Dedifferentiated amniotic fluid mesenchymal stem cell (primary cell): Measurements from ENCODE around the gene CCDC201.
A peak's percentile ranks its signal among the peaks of the same experiment; 100 is the strongest.

Experiments used
- DNase-seq: peaks from one replicate; pipeline ENCODE4 v3.0.0-alpha.2; 2016; ENCODE audit errors: extremely low spot score

The CCDC201 gene, protein sequence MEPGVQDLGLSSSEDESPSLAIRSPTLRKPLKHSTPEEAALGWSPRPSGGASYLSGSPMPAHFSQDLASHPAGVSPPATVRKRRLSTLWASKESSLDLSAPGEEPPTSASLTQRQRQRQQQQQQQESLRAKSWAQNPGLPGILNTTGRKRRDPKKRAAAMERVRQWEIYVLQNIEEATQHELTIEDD

DNA sequence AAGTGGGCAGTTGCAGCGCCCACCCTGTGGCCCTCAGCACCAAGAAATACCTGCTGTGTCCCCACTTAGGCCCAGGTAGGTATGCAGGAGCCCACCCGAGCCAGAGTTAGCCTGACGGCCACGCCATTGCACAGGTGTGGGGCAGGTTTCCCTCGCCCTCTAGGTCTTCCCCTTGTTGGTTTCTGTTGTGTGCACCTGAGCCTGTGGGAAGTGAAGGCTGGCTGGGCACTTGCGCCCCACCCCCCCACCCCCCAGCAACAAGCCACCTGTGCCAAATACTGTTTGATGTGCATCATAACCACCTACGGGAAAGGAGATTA lies at the start of gene CCDC201:
TSS of gene CCDC201 (minus strand) at position 48 of the 320 bp plus-strand sequence. CDS start 75 bp downstream, outside the sequence.
- no peak for DNase-seq

DNA sequence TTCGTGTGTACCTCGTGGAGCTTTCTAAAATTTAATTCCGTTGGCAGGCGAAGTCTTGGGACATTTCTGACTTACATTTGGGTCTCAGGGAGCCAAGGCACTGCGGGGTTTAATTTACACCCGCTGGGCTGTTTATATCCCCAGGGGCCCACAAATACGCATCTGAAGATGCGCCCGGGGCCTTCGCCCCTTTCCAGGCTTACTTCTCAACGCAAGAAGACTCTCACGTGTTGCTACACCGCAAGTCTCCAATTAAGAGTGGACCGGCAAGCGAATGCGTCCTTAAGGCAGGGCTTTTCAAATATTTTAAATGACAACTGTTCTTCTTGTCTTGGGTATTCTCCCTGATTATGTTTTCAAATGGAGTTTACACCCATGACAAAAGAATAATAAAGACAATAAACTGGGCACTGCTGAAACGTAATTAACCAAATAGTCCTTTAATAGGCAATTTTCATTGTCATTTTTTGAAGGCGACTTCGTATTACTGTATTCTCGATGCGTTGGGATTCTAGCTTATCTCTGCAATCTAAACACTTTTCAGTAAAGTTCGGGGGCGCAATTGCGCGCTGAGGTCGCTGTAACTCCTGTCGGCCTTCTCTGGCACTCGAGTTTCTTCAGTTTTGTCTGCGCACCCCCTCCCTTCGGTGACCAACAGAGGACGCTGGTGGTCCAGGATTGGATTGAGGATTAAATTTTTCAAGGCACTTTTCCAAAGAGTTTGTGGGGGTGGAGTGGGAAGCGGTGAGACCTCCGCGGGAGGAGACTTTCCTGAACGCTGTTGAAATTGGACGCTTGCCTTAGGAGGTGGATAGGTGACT lies 49.0 kb upstream of the CCDC201 start:
- peak; percentile 65 for DNase-seq

- no peak for DNase-seq
Measured at GRCh38 chr7:45921381-45921698, 48.5 kb upstream of the CCDC201 start.

- peak; percentile 17 for DNase-seq
Measured at GRCh38 chr7:45920502-45921380, 47.9 kb upstream of the CCDC201 start, which contains the start of gene IGFBP3. Gene IGFBP3, minus strand, starts transcription at chr7:45921272. Its CDS starts 132 bp downstream, at chr7:45921140.

GRCh38 chr7:45919993-45920459 lies 47.1 kb upstream of the CCDC201 start:
- no peak for DNase-seq

DNA sequence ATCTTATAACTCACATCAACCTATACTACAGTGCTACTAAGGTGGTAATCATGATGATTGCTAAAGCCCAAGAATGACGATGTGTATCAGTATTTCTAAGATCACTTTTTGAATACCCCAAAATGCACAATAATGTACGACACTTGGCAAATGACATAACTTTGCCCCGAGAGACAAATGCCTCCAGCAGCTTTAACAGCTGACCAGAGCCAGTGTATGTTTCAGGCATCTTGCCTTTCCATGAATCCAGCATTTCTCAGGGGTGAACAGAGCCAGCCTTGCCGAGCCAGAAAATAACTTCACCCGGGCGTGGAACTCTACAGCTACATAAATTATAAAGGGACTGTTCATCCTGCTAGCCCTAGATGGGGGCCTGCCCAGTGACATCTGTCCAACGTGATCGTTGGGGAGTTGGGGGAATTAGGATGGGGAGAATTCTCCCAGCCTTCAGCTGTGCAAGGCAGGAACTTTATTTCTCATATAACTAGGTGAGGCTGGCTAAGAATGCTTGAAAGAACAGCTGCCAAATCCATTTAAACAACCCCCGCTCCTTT lies 46.4 kb upstream of the CCDC201 start:
- no peak for DNase-seq

DNA sequence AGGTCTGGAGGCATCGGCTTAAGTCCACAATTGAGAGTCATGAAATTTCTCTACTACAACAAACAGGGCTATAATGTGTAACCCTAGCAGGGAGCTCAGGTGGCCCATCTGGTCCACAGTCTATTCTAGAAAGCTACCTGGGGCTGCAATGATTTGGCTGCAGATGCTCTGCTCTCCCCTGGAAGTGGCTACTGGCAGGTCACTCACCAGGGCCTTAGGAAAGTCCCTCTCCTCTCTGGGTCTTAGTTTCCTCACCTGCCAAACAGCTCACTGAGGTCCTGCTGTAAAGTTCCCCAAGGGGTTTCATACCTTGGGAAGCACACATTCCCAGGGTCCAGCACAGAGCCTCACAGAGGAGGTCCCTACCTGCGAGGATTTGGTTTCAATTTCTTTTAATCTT lies 45.7 kb upstream of the CCDC201 start:
- no peak for DNase-seq

GRCh38 chr7:45917658-45918057 lies 44.8 kb upstream of the CCDC201 start:
- peak; percentile 70 for DNase-seq

DNA sequence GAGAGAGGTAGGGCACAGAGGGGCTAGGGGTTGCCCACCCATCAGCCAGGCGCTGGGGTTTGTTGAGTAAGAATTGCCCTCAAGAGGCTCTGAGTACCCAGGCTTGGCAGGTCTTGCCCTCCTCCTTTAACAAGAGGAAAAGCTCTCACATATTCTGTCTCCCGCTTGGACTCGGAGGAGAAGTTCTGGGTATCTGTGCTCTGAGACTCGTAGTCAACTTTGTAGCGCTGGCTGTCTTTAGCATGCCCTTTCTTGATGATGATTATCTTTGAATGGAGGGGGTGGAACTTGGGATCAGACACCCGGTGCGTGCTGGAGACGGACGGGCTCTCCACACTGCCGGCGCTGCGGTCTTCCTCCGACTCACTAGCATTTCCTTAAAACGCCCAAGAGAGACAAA lies 44.2 kb upstream of the CCDC201 start:
- DNase-seq: no peak

GRCh38 chr7:45915606-45916005 lies 42.7 kb upstream of the CCDC201 start:
- no peak for DNase-seq

DNA sequence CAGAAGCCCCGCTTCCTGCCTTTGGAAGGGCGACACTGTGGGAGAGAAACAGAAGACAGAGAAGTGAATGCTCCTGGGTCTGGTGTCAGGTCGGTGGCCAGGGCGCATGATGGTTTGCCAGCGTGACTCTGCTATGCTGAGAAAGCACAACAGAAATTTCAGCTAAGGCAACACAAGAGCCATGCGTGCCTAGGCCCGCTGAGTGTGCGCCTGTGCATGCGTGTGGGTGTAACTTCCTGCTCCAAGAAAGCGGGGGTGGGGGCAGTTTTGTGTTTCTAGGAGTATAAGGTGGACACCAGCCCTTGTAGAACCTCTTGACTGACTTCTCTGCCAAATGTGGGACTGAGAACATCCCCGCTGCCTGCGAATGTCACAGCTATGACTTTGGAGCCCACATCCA lies 42.0 kb upstream of the CCDC201 start:
- DNase-seq: no peak

GRCh38 chr7:45912972-45913371 lies 40.1 kb upstream of the CCDC201 start:
- no peak for DNase-seq

DNA sequence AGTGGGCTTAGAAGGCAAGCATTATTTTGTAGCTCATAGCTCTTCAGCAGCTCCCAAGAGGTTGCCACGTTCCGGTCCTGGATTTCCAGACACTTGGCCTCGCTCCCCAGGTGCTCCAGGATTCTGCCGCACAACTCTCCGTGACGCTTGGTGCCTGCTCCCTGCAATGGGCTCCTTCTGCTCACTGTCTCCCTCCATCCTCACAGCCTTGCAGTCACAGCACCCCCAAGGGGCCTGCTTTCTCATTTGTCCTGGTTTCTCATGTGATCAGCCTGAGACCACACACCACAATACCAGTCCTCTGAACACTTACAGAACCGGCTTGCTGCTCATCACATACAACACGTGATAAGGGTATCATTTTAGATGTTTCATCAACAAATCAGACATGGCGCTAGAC lies 38.4 kb upstream of the CCDC201 start:
- no peak for DNase-seq

GRCh38 chr7:45910855-45911254 lies 38.0 kb upstream of the CCDC201 start:
- DNase-seq: no peak

DNA sequence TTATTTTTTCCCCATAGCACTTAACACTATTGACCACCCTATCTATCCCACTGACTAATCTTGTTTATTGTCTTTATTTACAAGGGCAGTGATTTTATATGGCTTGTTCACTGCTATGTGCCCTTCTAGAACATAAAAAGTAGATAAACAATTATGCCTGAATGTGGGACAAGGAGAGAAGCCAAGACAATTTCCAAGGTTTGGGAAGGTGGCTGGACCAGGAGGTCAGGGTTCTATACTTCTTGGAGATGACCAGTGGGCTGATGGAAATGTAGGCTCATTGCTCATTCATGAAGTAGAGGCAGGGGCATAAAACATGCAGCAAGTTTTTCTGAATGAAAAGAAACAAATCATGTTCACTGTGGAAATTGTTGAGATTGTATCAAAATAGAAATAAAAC lies 36.7 kb upstream of the CCDC201 start:
- no peak for DNase-seq

- DNase-seq: no peak
Measured at GRCh38 chr7:45902820-45903219, 29.9 kb upstream of the CCDC201 start.

GRCh38 chr7:45901566-45901965 lies 28.7 kb upstream of the CCDC201 start:
- no peak for DNase-seq

DNA sequence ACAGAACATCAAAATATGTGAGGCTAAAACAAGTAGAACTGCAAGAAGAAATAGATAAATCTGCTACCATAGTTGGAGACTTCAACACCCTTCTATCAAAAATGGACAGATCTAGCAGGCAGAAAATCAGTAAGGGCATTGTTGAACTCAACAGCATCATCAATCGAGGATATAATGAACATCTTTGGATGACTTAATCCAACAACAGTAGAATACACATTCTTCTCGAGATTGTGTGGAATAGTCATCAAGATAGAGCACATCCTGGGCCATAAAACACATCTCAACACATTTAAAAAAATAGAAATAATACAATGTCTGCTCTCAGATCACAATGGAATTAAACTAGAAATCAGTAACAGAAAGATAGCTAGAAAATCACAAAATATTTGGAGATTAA lies 25.3 kb upstream of the CCDC201 start:
- DNase-seq: no peak

DNA sequence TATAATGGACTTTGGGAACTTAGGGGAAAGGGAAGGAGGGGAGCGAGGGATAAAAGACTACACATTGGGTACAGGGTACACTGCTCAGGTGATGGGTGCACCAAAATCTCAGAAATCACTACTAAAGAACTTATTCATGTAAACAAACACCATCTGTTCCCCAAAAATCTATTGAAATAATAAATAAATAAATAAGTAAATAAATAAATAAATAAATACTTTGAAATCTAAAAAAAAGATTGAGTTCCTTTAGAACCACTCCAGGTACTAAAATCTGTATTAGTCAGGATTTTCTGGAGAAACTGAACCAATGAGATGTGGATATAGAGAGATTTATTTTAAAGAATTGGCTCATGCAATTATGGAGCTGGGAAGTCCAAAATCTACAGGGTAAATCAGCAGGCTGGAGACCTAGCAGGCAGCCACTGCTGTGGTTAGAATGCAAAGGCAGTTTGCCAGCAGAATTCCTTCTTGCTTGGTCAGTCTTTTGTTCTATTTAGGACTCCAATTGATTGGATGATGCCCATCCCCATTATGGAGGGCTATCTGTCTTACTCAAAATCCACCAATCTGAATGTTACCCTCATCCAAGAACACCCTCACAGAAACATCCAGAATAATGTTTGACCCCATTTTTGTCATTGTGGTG lies 24.3 kb upstream of the CCDC201 start:
- peak; percentile 35 for DNase-seq

DNA sequence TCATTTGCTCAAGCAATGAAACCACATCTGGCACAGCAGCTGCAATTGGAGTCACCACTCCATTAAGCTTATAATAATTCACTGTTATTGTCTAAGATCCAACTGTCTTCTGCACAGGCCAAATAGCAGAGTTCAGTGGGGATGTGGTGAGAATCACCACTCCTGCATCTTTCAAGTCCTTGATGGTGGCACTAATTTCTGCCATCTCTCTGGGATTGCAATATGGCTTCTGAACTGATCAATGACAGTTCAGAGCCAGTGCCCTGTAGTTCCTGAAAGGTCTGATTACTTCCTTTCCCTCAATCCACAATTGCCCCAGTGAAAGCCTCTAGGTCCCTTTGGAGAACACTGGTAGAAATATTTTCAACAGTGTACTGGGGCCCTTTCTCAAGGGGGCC lies 21.8 kb upstream of the CCDC201 start:
- no peak for DNase-seq

DNA sequence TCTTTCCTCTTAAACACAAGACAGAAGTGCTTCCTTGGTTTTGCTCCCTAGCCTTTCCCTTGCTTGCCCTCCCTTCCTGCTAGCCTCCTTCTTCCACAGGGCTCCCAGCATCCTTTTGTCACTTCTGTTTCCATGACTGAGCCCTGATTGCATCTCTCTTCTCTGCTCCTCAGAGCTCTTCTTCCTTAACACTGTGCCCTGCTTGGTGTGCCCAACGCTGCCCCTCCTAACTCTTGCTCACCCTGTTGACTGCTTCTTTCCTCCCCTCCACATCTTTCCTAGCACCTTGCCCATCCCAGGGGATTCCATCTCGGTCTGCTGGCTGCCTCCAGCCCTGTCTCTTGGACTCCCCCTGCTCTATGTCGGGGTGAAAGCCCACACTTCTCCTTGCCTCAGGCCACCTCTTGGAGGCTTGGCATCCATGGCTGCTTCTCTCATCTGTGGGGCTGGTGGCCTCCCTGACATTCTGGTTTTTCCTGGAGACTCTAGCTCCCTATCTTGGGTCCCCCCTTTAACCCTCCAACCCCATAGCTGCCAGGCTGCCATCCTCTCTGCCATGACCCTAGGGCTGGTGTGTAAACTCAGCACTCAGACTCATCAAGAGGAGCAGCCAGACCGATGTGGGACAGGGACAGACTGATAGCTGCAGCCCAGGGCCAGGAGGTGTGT lies 21.2 kb upstream of the CCDC201 start:
- no peak for DNase-seq
